Heart left ventricle (tissue), 13 donors: Measurements from ENCODE around the gene CFAP46.

Experiments used
- POLR2A ChIP-seq, 2 donors: fragments of 450-650 bp; IDR thresholded peaks; one replicate each; pipeline ENCODE4 v1.6.1; 2017; ENCODE audit warnings: antibody characterized with exemption in 2 of 2, mild to moderate bottlenecking in 2 of 2, moderate library complexity in 2 of 2
- TF ChIP-seq, protein P1 (sequence below), 12 donors: fragments of 200-600 bp; sonication (generic) in 4 of 12; IDR thresholded peaks; one replicate each; pipeline versions ENCODE4 v1.5.0 to v1.8.0; 2018 to 2022; ENCODE audit warnings: antibody characterized with exemption in 12 of 12, mild to moderate bottlenecking in 5 of 12
- donor health status: ischemic (EF 13 %, LVEDD 7.1; RV severe dilation, severe dysfunction).
- donor health status: DM: no; HTN: yes; CAD: no.
- donor health status: DM: no; HTN: no; CAD: no.
- donor health status: ischemic (EF 25% LVEDD 6.9; RV normal size, moderate dysfunction).
- donor health status: ischemic (EF 25% LVEDD 5.7; RV mildly dilated, moderate dysfunction).
- donor health status: ischemic (EF 35%, LVEDD 5.7; RV mildly dilated, moderate dysfunction).
- donor health status: nonischemic (EF 11% LVEDD 7.7; RV severe dilation, severe dysfunction).
- donor health status: DM: yes; HTN: yes; CAD: no.
- donor health status: PGD.
- donor health status: ischemic (EF 29% LVEDD 5.4; RV normal size, mild dysfunction).
- donor health status: nonischemic (EF 23%, LVEDD 6.1; RV moderate dilation, normal function).

- TF ChIP-seq, protein P1, sequence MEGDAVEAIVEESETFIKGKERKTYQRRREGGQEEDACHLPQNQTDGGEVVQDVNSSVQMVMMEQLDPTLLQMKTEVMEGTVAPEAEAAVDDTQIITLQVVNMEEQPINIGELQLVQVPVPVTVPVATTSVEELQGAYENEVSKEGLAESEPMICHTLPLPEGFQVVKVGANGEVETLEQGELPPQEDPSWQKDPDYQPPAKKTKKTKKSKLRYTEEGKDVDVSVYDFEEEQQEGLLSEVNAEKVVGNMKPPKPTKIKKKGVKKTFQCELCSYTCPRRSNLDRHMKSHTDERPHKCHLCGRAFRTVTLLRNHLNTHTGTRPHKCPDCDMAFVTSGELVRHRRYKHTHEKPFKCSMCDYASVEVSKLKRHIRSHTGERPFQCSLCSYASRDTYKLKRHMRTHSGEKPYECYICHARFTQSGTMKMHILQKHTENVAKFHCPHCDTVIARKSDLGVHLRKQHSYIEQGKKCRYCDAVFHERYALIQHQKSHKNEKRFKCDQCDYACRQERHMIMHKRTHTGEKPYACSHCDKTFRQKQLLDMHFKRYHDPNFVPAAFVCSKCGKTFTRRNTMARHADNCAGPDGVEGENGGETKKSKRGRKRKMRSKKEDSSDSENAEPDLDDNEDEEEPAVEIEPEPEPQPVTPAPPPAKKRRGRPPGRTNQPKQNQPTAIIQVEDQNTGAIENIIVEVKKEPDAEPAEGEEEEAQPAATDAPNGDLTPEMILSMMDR (IDR thresholded peaks at IDR 0.05), result no peak
- no peak for TF ChIP-seq POLR2A (IDR thresholded peaks at IDR 0.05)
Observed at GRCh38 chr10:132828681-132829080, 113.7 kb downstream of the CFAP46 start.
